ENCODE measurements around the gene PGRMC2. TPM values are rescaled to one million over a fixed set of nuclear protein-coding genes. Genes with fewer than 3 reads are reported as not detected.

The PGRMC2 gene
- total RNA-seq, 1 experiment from 2014 or later, result 77.6 TPM

DNA sequence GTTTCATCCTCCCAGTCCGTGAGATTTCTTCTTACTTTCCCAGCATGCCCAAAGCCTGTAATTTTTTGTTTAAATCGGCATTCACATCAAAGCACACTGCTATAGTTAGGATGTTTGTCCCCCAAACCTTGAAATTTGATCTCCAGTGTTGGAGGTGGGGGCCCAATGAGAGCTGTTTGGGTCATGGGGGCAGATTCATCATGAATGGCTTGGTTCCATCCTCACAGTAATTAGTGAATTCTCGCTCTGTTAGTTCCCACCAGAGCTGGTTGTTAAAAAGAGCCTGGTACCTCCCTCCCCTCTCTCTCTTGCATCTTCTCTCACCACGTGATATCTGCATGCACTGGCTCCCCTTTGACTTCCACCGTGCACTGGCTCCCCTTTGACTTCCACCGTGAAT, 40.5 kb upstream of the PGRMC2 start:
- H3K4me3 Mint-ChIP-seq, result no peak overlapping the region
- Histone ChIP-seq H3K79me2 (ENCODE audit: insufficient read depth, low read length) (no peaks in the 10 kb centered on the region), H2AFZ (ENCODE audit: low read length) (no peak overlapping the region), H2BK15ac (ENCODE audit: low read depth, low read length) (no peak overlapping the region), H3K4me1 (ENCODE audit: insufficient read depth, low read length) (no peaks in the 10 kb centered on the region), H3K79me1 (ENCODE audit: insufficient read depth, low read depth, low read length, poor library complexity, severe bottlenecking) (no peaks in the 10 kb centered on the region), H3K9me3 (ENCODE audit: control insufficient read depth, low read depth, low read length) (no peaks in the 10 kb centered on the region), H2BK20ac (ENCODE audit: low read depth, low read length, poor library complexity, severe bottlenecking) (no peak overlapping the region), H4K20me1 (ENCODE audit: control insufficient read depth, insufficient read depth, insufficient read length) (no peaks in the 10 kb centered on the region), H3K4me2 (ENCODE audit: insufficient read depth, insufficient read length, low read length) (no peak overlapping the region), H3K27ac (ENCODE audit: insufficient read length, low read depth, low read length) (no peak overlapping the region), H3K56ac (ENCODE audit: insufficient read length, low read depth, low read length) (no peak overlapping the region), H3K27me3 (ENCODE audit: insufficient read depth, low read length) (no peaks in the 10 kb centered on the region), H4K5ac (ENCODE audit: insufficient read length, low read depth, low read length) (no peak overlapping the region), H3K23me2 (ENCODE audit: insufficient read length, low read depth, low read length, poor library complexity, severe bottlenecking) (no peaks in the 10 kb centered on the region), H3K18ac (ENCODE audit: insufficient read length, low read depth, low read length) (no peak overlapping the region), H4K91ac (ENCODE audit: insufficient read length, low read depth, low read length) (no peak overlapping the region), H2AK5ac (ENCODE audit: insufficient read length, low read length) (no peak overlapping the region), H3K14ac (ENCODE audit: insufficient read depth, low read length) (no peak overlapping the region), H3T11ph (ENCODE audit: low read length) (no peak overlapping the region), H3K4ac (ENCODE audit: low read depth, low read length) (no peak overlapping the region), H2BK12ac (ENCODE audit: insufficient read length, low read depth, low read length) (no peak overlapping the region), H2BK5ac (ENCODE audit: insufficient read length, low read length) (no peak overlapping the region), H4K8ac (replicated peaks; ENCODE audit: insufficient read length, low read depth, low read length) (no peak overlapping the region), H3K23ac (ENCODE audit: insufficient read length, low read depth, low read length) (no peak overlapping the region), H3K9ac (ENCODE audit: extremely low read depth, insufficient read length, low read length) (no peak overlapping the region), H2BK120ac (ENCODE audit: low read depth, low read length, poor library complexity, severe bottlenecking) (no peak overlapping the region)
- no CpG with 5 or more reads among the region's 6 CpGs for WGBS (ENCODE audit: extremely low coverage, insufficient read length, low lambda C conversion rate)
- TF ChIP-seq, protein P1, sequence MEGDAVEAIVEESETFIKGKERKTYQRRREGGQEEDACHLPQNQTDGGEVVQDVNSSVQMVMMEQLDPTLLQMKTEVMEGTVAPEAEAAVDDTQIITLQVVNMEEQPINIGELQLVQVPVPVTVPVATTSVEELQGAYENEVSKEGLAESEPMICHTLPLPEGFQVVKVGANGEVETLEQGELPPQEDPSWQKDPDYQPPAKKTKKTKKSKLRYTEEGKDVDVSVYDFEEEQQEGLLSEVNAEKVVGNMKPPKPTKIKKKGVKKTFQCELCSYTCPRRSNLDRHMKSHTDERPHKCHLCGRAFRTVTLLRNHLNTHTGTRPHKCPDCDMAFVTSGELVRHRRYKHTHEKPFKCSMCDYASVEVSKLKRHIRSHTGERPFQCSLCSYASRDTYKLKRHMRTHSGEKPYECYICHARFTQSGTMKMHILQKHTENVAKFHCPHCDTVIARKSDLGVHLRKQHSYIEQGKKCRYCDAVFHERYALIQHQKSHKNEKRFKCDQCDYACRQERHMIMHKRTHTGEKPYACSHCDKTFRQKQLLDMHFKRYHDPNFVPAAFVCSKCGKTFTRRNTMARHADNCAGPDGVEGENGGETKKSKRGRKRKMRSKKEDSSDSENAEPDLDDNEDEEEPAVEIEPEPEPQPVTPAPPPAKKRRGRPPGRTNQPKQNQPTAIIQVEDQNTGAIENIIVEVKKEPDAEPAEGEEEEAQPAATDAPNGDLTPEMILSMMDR (conservative IDR thresholded peaks at IDR 0.05), result no peak
- no peaks in the 10 kb centered on the region for H3K27me3 Mint-ChIP-seq (ENCODE audit: low read depth)
- H3K27ac Mint-ChIP-seq, result no peak overlapping the region; a peak in 1 of 7 replicates
- peaks cover 6 to 9% of the 10 kb centered on the region in 2 experiments for H3K4me1 Mint-ChIP-seq
- DNase-seq, result no peak
- no peaks in the 10 kb centered on the region for H3K36me3 Mint-ChIP-seq (ENCODE audit: insufficient read depth in 1 of 3, low read depth in 3 of 3)
- no peaks in the 10 kb centered on the region for H3K9me3 Mint-ChIP-seq
